Skeletal muscle tissue (tissue), 4 donors: ENCODE measurements around the gene PDE10A. TPM values are rescaled to one million over a fixed set of nuclear protein-coding genes. Genes with fewer than 3 reads are reported as not detected.
"Not testable (repeated sequence)": the region's sequence is repeated elsewhere in the genome, so short reads cannot be mapped to it uniquely, and the experiment has no call there.

Experiments used
- H3K27ac ChIP-seq: one replicate; pipeline ENCODE4 v1.7.0; 2013; ENCODE audit warnings: mild to moderate bottlenecking, low read depth, low read length, inconsistent platforms
- H3K27me3 ChIP-seq, 3 donors: one replicate each; pipeline ENCODE4 v1.7.0; 2013; ENCODE audit warnings: low read length in 3 of 3; ENCODE audit not compliant: control insufficient read depth in 3 of 3, insufficient read depth in 3 of 3
- H3K36me3 ChIP-seq, 3 donors: one replicate each; pipeline ENCODE4 v1.7.0; 2013; ENCODE audit warnings: low read length in 3 of 3; ENCODE audit not compliant: control insufficient read depth in 3 of 3, insufficient read depth in 3 of 3
- H3K4me1 ChIP-seq, 3 donors: one replicate each; pipeline ENCODE4 v1.7.0; 2013; ENCODE audit warnings: low read length in 3 of 3, mild to moderate bottlenecking in 3 of 3; ENCODE audit not compliant: control insufficient read depth in 3 of 3, insufficient read depth in 3 of 3
- H3K4me3 ChIP-seq, 3 donors: one replicate each; pipeline ENCODE4 v1.7.0; 2013; ENCODE audit warnings: low read length in 3 of 3
- H3K9ac ChIP-seq, 3 donors: one replicate each; pipeline ENCODE4 v1.7.0; 2013; ENCODE audit warnings: low read length in 3 of 3, mild to moderate bottlenecking in 3 of 3, moderate library complexity in 2 of 3, low read depth in 1 of 3
- H3K9me3 ChIP-seq, 3 donors: one replicate each; pipeline ENCODE4 v1.7.0; 2013; ENCODE audit warnings: low read length in 3 of 3; ENCODE audit not compliant: control insufficient read depth in 3 of 3
- total RNA-seq: library from RNA; depleted of rRNA; stranded (reverse); fragments of >200 nt; gene quantifications from one replicate; pipeline ENCODE4 v1.2.3, GENCODE V29; 2014
- donor health status: Osteomylitis.

Gene PDE10A
- total RNA-seq, 1 donor from 2014 or later: 11.0 TPM

DNA sequence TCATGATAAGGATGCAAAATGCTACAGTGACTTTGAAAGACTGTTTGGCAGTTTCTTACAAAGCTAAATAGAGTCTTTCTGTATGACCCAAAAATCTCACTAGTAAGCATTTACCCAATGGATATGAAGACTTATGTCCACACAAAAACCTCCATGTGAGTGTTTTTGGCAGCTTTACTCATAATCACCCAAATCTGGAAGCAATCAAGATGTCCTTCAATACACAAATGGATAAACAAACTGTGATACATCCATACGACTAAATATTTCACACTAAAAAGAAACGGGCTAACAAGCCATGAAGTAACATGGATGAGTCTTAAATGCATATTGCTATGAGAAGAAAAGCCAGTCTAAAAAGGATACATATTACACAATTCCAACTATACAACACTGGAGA, 117.2 kb downstream of the PDE10A start:
- H3K9me3 ChIP-seq: no peaks in the 10 kb centered on the region
- no peaks in the 10 kb centered on the region for H3K27me3 ChIP-seq
- H3K36me3 ChIP-seq: no peaks in the 10 kb centered on the region
- H3K4me3 ChIP-seq: no peak overlapping the region
- H3K9ac ChIP-seq: no peak overlapping the region
- H3K27ac ChIP-seq: no peak overlapping the region
- no peaks in the 10 kb centered on the region for H3K4me1 ChIP-seq

DNA sequence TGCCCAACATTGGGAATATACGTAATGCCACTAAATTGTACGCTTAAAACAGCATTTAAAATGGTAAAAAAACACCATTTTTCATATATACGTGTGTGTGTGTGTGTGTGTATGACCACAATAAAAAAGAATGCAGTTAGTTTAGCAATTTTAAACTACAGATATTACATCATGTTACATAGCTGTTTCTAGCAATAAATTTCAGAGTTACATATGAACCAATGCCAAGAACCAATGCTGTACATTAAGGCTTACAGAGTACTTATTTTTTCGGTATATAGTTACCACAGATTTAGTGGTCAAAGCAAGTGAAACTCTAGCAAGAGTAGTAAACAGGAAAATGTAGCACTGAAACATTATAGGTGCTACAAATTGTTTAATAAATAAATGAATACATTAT, 119.3 kb downstream of the PDE10A start:
- no peaks in the 10 kb centered on the region for H3K27me3 ChIP-seq
- H3K27ac ChIP-seq: no peak overlapping the region
- H3K36me3 ChIP-seq: no peaks in the 10 kb centered on the region
- no peaks in the 10 kb centered on the region for H3K9me3 ChIP-seq
- H3K4me3 ChIP-seq: no peak overlapping the region
- no peak overlapping the region for H3K9ac ChIP-seq
- H3K4me1 ChIP-seq: no peaks in the 10 kb centered on the region

- Histone ChIP-seq H3K36me3 (no peaks in the 10 kb centered on the region), H3K9ac (no peak overlapping the region), H3K4me1 (no peaks in the 10 kb centered on the region), H3K9me3 (no peaks in the 10 kb centered on the region), H3K27ac (no peak overlapping the region), H3K4me3 (no peak overlapping the region), H3K27me3 (no peaks in the 10 kb centered on the region)
Observed at GRCh38 chr6:165536911-165537310, 126.1 kb downstream of the PDE10A start.

DNA sequence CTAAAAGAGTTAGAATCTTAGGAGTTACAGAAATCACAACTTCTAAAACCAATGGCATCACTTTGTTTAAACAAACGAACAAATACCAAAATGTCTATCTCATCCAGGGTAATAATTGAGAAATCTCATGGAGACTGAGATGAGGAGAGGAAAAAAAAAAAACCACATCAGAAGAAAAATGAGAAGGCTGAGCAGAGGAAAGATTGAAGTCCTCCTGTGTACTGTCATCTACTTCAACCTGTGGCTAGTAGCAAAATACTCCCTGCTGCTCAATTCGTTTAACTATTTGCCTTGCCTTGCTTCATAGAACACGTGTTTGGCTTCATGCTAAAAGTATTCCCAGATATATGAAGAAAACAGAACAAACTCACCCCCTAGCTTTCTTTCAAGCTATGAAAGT, 143.7 kb downstream of the PDE10A start:
- Histone ChIP-seq H3K36me3 (no peaks in the 10 kb centered on the region), H3K9ac (no peak overlapping the region), H3K27me3 (no peaks in the 10 kb centered on the region), H3K9me3 (no peaks in the 10 kb centered on the region), H3K4me3 (no peak overlapping the region), H3K4me1 (no peaks in the 10 kb centered on the region), H3K27ac (no peak overlapping the region)

DNA sequence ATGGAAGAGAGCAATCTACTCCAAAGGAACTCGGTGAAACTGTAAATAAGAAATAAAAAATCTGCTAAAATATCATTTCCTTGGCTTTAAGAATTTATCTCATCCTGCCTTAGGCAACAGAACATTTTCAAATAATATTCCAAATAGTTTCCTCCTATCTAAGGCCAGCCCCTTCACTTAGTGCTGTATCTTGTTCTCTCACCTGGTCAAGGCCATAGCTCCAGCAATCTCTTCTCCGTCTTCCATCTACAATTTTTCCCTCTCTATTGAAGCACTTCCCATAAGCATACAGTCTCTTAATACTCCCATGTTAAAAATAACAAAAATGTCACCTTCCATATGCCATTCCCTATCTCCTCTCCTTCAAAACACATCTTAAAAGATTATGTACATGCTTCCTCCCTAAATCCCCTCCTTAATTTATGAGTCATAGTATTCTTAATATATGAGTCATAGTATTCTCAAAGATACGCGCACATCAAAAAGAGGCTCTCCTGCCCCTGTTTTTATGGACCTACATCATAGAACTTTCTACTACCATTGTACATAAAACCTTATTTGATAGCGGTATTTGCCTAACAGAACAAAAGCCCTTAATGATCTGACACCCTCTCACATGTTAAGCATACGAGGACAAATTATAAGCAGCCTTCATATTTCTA, 146.9 kb downstream of the PDE10A start:
- Histone ChIP-seq H3K9me3 (no peaks in the 10 kb centered on the region), H3K9ac (no peak overlapping the region), H3K36me3 (no peaks in the 10 kb centered on the region), H3K27me3 (no peaks in the 10 kb centered on the region), H3K4me1 (no peaks in the 10 kb centered on the region), H3K4me3 (no peak overlapping the region), H3K27ac (no peak overlapping the region)

GRCh38 chr6:165514621-165515020, 148.4 kb downstream of the PDE10A start:
- no peaks in the 10 kb centered on the region for H3K27me3 ChIP-seq
- H3K9me3 ChIP-seq: no peaks in the 10 kb centered on the region
- no peak overlapping the region for H3K27ac ChIP-seq
- no peaks in the 10 kb centered on the region for H3K36me3 ChIP-seq
- no peaks in the 10 kb centered on the region for H3K4me1 ChIP-seq
- no peak overlapping the region for H3K9ac ChIP-seq
- no peak overlapping the region for H3K4me3 ChIP-seq

DNA sequence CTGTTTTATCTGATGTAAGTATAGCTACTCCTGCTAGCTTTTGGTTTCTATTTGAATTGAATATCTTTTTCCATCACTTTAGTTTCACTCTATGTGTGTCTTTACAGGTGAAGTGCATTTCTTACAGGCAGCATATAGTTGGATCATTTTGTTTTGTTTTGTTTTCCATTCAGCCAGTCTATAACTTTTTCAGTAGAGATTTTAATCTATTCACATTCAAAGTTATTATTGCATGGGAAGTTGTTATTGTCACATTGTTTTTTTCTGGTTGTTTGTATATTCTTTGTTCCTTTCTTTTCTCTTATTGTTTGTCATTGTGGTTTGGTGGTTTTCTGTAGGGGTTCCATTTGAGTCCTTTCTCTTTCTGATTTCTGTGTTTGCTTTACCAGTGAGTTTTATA, 151.2 kb downstream of the PDE10A start:
- Histone ChIP-seq H3K4me1 (no peaks in the 10 kb centered on the region), H3K36me3 (no peaks in the 10 kb centered on the region), H3K9ac (no peak overlapping the region), H3K27me3 (no peaks in the 10 kb centered on the region), H3K27ac (no peak overlapping the region), H3K4me3 (no peak overlapping the region), H3K9me3 (no peaks in the 10 kb centered on the region)

DNA sequence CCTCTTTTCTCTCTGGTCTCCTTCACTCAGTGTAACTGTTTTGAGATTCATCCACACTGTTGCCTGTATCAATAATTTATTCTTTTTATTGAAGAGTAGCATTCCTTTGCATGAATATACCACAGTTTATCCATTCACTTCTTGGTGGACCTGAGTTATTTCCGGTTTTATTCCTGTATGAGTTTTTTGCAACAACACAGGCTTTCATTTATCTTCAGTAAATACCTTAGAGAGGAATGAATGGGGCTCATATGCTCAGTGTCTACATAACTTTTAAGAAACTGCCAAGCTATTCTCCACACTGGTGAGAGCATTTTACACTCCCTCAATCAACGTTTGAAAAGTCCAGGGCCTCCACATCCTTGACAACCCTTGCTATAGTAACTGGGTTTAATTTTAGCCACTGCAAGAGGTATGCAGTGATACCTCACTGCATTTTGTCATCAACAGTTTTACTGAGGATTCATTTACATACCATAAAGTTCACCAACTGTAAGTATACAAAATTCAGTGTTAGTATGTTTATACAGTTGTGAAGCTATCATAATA, 154.6 kb downstream of the PDE10A start:
- H3K9me3 ChIP-seq: no peaks in the 10 kb centered on the region
- no peak overlapping the region for H3K9ac ChIP-seq
- no peaks in the 10 kb centered on the region for H3K36me3 ChIP-seq
- H3K4me3 ChIP-seq: no peak overlapping the region
- H3K4me1 ChIP-seq: no peaks in the 10 kb centered on the region
- no peak overlapping the region for H3K27ac ChIP-seq
- no peaks in the 10 kb centered on the region for H3K27me3 ChIP-seq

GRCh38 chr6:165506657-165507056, 156.4 kb downstream of the PDE10A start:
- Histone ChIP-seq H3K27me3 (no peaks in the 10 kb centered on the region), H3K9ac (no peak overlapping the region), H3K4me1 (no peaks in the 10 kb centered on the region), H3K9me3 (no peaks in the 10 kb centered on the region), H3K27ac (no peak overlapping the region), H3K36me3 (no peaks in the 10 kb centered on the region), H3K4me3 (no peak overlapping the region)

DNA sequence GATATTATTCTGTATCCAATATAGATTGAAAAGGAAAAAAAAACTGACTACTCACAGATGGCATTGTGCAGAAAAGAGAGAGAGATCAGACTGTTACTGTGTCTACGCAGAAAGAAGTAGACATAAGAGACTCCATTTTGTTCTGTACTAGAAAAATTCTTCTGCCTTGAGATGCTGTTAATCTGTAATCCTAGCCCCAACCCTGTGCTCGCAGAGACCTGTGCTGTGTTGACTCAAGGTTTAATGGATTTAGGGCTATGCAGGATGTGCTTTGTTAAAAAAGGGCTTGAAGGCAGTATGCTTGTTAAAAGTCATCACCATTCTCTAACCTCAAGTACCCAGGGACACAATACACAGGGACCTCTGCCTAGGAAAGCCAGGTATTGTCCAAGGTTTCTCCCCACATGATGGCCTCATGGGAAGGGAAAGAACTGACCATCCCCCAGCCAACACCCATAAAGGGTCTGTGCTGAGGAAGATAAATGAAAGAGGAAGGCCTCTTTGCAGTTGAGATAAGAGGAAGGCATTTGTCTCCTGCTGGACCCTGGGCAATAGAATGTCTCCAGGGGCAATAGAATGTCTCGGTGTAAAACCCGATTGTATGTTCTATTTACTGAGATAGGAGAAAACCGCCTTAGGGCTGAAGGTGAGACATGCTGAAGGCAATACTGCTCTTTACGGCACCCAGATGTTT, 162.7 kb downstream of the PDE10A start:
- not testable (repeated sequence) for H3K27ac ChIP-seq, H3K9me3 ChIP-seq, H3K27me3 ChIP-seq, H3K4me3 ChIP-seq, H3K36me3 ChIP-seq, H3K9ac ChIP-seq, H3K4me1 ChIP-seq
